Ishikawa (cell line): ENCODE measurements around the gene FLNC.

Source experiments
- CEBPB ChIP-seq: IDR thresholded peaks from 2 replicates; pipeline ENCODE4 v1.6.1; 2012
- CREB1 ChIP-seq: IDR thresholded peaks from 2 replicates; pipeline ENCODE4 v1.6.1; 2012; ENCODE audit warnings: low read depth
- EP300 ChIP-seq: IDR thresholded peaks from 2 replicates; pipeline ENCODE4 v1.6.1; 2012; ENCODE audit warnings: borderline replicate concordance
- FOXM1 ChIP-seq: IDR thresholded peaks from 2 replicates; pipeline ENCODE4 v1.6.1; 2012; ENCODE audit warnings: low read depth, borderline replicate concordance
- NFIC ChIP-seq: IDR thresholded peaks from 2 replicates; pipeline ENCODE4 v1.6.1; 2012
- RAD21 ChIP-seq: IDR thresholded peaks from 2 replicates; pipeline ENCODE4 v1.6.1; 2012; ENCODE audit warnings: low read depth
- TAF1 ChIP-seq: IDR thresholded peaks from 2 replicates; pipeline ENCODE4 v1.6.1; 2012; ENCODE audit warnings: low read depth, mild to moderate bottlenecking
- TEAD4 ChIP-seq: IDR thresholded peaks from 2 replicates; pipeline ENCODE4 v1.6.1; 2012
- ZBTB7A ChIP-seq: IDR thresholded peaks from 2 replicates; pipeline ENCODE4 v1.6.1; 2012; ENCODE audit warnings: low read depth
- TF ChIP-seq, protein P1 (sequence below): IDR thresholded peaks from 2 replicates; pipeline ENCODE4 v1.6.1; 2012; ENCODE audit warnings: low read depth, mild to moderate bottlenecking

GRCh38 chr7:128891942-128892269, 61.7 kb downstream of the FLNC start:
- no peak for TF ChIP-seq EP300
- no peak for TF ChIP-seq ZBTB7A
- no peak for TF ChIP-seq NFIC
- TF ChIP-seq CEBPB = no peak
- TF ChIP-seq TAF1 = no peak
- TF ChIP-seq, protein P1, sequence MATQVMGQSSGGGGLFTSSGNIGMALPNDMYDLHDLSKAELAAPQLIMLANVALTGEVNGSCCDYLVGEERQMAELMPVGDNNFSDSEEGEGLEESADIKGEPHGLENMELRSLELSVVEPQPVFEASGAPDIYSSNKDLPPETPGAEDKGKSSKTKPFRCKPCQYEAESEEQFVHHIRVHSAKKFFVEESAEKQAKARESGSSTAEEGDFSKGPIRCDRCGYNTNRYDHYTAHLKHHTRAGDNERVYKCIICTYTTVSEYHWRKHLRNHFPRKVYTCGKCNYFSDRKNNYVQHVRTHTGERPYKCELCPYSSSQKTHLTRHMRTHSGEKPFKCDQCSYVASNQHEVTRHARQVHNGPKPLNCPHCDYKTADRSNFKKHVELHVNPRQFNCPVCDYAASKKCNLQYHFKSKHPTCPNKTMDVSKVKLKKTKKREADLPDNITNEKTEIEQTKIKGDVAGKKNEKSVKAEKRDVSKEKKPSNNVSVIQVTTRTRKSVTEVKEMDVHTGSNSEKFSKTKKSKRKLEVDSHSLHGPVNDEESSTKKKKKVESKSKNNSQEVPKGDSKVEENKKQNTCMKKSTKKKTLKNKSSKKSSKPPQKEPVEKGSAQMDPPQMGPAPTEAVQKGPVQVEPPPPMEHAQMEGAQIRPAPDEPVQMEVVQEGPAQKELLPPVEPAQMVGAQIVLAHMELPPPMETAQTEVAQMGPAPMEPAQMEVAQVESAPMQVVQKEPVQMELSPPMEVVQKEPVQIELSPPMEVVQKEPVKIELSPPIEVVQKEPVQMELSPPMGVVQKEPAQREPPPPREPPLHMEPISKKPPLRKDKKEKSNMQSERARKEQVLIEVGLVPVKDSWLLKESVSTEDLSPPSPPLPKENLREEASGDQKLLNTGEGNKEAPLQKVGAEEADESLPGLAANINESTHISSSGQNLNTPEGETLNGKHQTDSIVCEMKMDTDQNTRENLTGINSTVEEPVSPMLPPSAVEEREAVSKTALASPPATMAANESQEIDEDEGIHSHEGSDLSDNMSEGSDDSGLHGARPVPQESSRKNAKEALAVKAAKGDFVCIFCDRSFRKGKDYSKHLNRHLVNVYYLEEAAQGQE = no peak
- TF ChIP-seq RAD21 = no peak
- TF ChIP-seq CREB1 = no peak
- no peak for TF ChIP-seq FOXM1
- TF ChIP-seq TEAD4 = no peak
